SU-DHL-6 (cell line): ENCODE measurements around the gene NFATC1.

ENCODE experiments used
- H2AFZ ChIP-seq: fragments of 200-600 bp; sonication (generic); 2 replicates; pipeline ENCODE4 v1.6.1; 2014; ENCODE audit warnings: low read depth, mild to moderate bottlenecking, moderate library complexity, mixed read lengths, antibody characterized with exemption, low read length; ENCODE audit not compliant: severe bottlenecking
- H3F3A ChIP-seq: fragments of 200-600 bp; shearing (Covaris generic); 2 replicates; pipeline ENCODE4 v1.6.0; 2016; ENCODE audit warnings: antibody characterized with exemption, mild to moderate bottlenecking; ENCODE audit not compliant: insufficient read depth
- H3K27ac ChIP-seq: fragments of 200-600 bp; sonication (generic); 2 replicates; pipeline ENCODE4 v1.5.1; 2016; ENCODE audit warnings: low read depth, mild to moderate bottlenecking, low read length, moderate library complexity, mixed read lengths
- H3K27me3 ChIP-seq: fragments of 200-600 bp; sonication (generic), shearing (Covaris generic); 2 replicates; pipeline ENCODE4 v1.6.0; 2014; ENCODE audit warnings: mild to moderate bottlenecking, low read length
- H3K36me3 ChIP-seq: fragments of 200-600 bp; sonication (generic); 2 replicates; pipeline ENCODE4 v1.6.1; 2014; ENCODE audit warnings: mild to moderate bottlenecking, low read length, mixed read lengths
- H3K4me2 ChIP-seq: fragments of 300-600, 200-600 bp; shearing (Covaris generic), sonication (generic); 2 replicates; pipeline ENCODE4 v1.6.0; 2014; ENCODE audit warnings: low read length, low read depth, mild to moderate bottlenecking; ENCODE audit not compliant: poor library complexity, severe bottlenecking
- H3K4me3 ChIP-seq: fragments of 200-600 bp; sonication (generic); 2 replicates; pipeline ENCODE4 v1.5.1; 2014; ENCODE audit warnings: antibody characterized with exemption, low read length, mild to moderate bottlenecking, mixed read lengths; ENCODE audit not compliant: insufficient read depth, poor library complexity, severe bottlenecking
- H3K79me2 ChIP-seq: fragments of 200-600 bp; sonication (generic); 2 replicates; pipeline ENCODE4 v1.6.1; 2014; ENCODE audit warnings: mild to moderate bottlenecking, low read length, moderate library complexity; ENCODE audit not compliant: insufficient read depth
- H3K9ac ChIP-seq: fragments of 200-600 bp; sonication (generic); 2 replicates; pipeline ENCODE4 v1.7.0; 2014; ENCODE audit warnings: mild to moderate bottlenecking, low read length
- H3K9me2 ChIP-seq: fragments of 200-600 bp; sonication (generic); replicated peaks from 2 replicates; pipeline ENCODE4 v1.6.1; 2014; ENCODE audit warnings: low read length; ENCODE audit not compliant: insufficient read depth
- H3K9me3 ChIP-seq: fragments of 200-600 bp; sonication (generic); 2 replicates; pipeline ENCODE4 v1.6.1; 2014; ENCODE audit warnings: low read length, mixed read lengths; ENCODE audit not compliant: insufficient read depth
- H4K20me1 ChIP-seq: fragments of 200-600 bp; sonication (generic); 2 replicates; pipeline ENCODE4 v1.6.1; 2014; ENCODE audit warnings: low read depth, mild to moderate bottlenecking, antibody characterized with exemption, low read length, moderate library complexity, mixed read lengths
- CTCF ChIP-seq: fragments of 200-600 bp; sonication (generic); IDR thresholded peaks from one replicate; pipeline ENCODE4 v1.5.1; 2017; ENCODE audit warnings: antibody characterized with exemption, mild to moderate bottlenecking, low read length, moderate library complexity; ENCODE audit not compliant: insufficient read depth, poor library complexity, severe bottlenecking
- EZH2phosphoT487 ChIP-seq: fragments of 200-600 bp; sonication (generic), shearing (Covaris generic); conservative IDR thresholded peaks from 2 replicates; pipeline ENCODE4 v1.6.1; 2018; ENCODE audit warnings: mild to moderate bottlenecking, antibody characterized with exemption, low read length, moderate library complexity, mixed read lengths

The NFATC1 gene

GRCh38 chr18:79424880-79425568, 29.3 kb downstream of the NFATC1 start:
- Histone ChIP-seq H3K79me2 (no peaks in the 10 kb centered on the region; the same call in 1 of the 2 replicates), H3K4me3 (no peak overlapping the region), H3K9me3 (no peaks in the 10 kb centered on the region), H3F3A (no peaks in the 10 kb centered on the region), H3K9ac (no peak overlapping the region), H3K27ac (no peak overlapping the region), H4K20me1 (no peaks in the 10 kb centered on the region; the same call in 1 of the 2 replicates), H3K27me3 (no peaks in the 10 kb centered on the region), H2AFZ (no peak overlapping the region), H3K4me2 (no peak overlapping the region), H3K36me3 (no peaks in the 10 kb centered on the region), H3K9me2 (no peaks in the 10 kb centered on the region)
- TF ChIP-seq CTCF = no peak
- no peak for TF ChIP-seq EZH2phosphoT487

GRCh38 chr18:79425569-79425886, 29.8 kb downstream of the NFATC1 start:
- H3K36me3 ChIP-seq = no peaks in the 10 kb centered on the region
- H3K4me2 ChIP-seq = no peak overlapping the region
- H3F3A ChIP-seq = no peaks in the 10 kb centered on the region
- no peak overlapping the region for H2AFZ ChIP-seq
- H3K9me2 ChIP-seq = no peaks in the 10 kb centered on the region
- H3K9ac ChIP-seq = no peak overlapping the region
- H3K4me3 ChIP-seq = no peak overlapping the region
- no peaks in the 10 kb centered on the region; the same call in 1 of the 2 replicates for H4K20me1 ChIP-seq
- H3K27me3 ChIP-seq = no peaks in the 10 kb centered on the region
- no peak for TF ChIP-seq EZH2phosphoT487
- no peak for TF ChIP-seq CTCF
- H3K27ac ChIP-seq = no peak overlapping the region
- H3K79me2 ChIP-seq = no peaks in the 10 kb centered on the region; the same call in 1 of the 2 replicates
- H3K9me3 ChIP-seq = no peaks in the 10 kb centered on the region

- H3K27ac ChIP-seq = no peak overlapping the region
- H3K9me2 ChIP-seq = no peaks in the 10 kb centered on the region
- H3F3A ChIP-seq = no peaks in the 10 kb centered on the region
- no peaks in the 10 kb centered on the region for H3K9me3 ChIP-seq
- H3K36me3 ChIP-seq = no peaks in the 10 kb centered on the region
- no peak overlapping the region for H3K4me2 ChIP-seq
- no peaks in the 10 kb centered on the region; the same call in 1 of the 2 replicates for H4K20me1 ChIP-seq
- no peaks in the 10 kb centered on the region; the same call in 1 of the 2 replicates for H3K79me2 ChIP-seq
- no peak overlapping the region for H3K9ac ChIP-seq
- no peak overlapping the region for H2AFZ ChIP-seq
- no peak overlapping the region for H3K4me3 ChIP-seq
- no peaks in the 10 kb centered on the region for H3K27me3 ChIP-seq
- TF ChIP-seq CTCF (no peak), EZH2phosphoT487 (no peak)
These were observed 30.9 kb downstream of the NFATC1 start for GRCh38 chr18:79426376-79427300.
